CD14-positive monocyte (primary cell): Measurements from ENCODE around the gene UQCC2. TPM values are rescaled to one million over a fixed set of nuclear protein-coding genes. Genes with fewer than 3 reads are reported as not detected.

ENCODE experiments used
- DNase-seq, 3 donors: peaks; one replicate each; pipeline ENCODE4 v3.0.0-alpha.2; 2011 to 2022
- H2AFZ ChIP-seq: 2 replicates; pipeline ENCODE4 v1.6.0; 2012; ENCODE audit warnings: mild to moderate bottlenecking, low read depth, low read length, inconsistent platforms; ENCODE audit not compliant: insufficient read depth, poor library complexity, severe bottlenecking
- H3K27ac ChIP-seq, 2 donors: 1 replicate in 1 of 2; 2 replicates in 1 of 2; pipeline ENCODE4 v1.5.1; 2012 to 2013; ENCODE audit warnings: low read length in 2 of 2, control low read depth in 1 of 2, inconsistent platforms in 1 of 2, low read depth in 1 of 2, mild to moderate bottlenecking in 1 of 2
- H3K27me3 ChIP-seq, 2 donors: one replicate each; pipeline versions ENCODE4 v1.6.0 to v1.6.1; 2011 to 2013; ENCODE audit warnings: low read length in 2 of 2; ENCODE audit not compliant: control insufficient read depth in 2 of 2, insufficient read depth in 2 of 2
- H3K36me3 ChIP-seq, 2 donors: replicated peaks in 1 of 2; 1 replicate in 1 of 2; 2 replicates in 1 of 2; pipeline versions ENCODE4 v1.5.1 to v1.6.1; 2012 to 2013; ENCODE audit warnings: low read length in 2 of 2, control low read depth in 1 of 2, inconsistent platforms in 1 of 2, mild to moderate bottlenecking in 1 of 2; ENCODE audit not compliant: insufficient read depth in 2 of 2, control insufficient read depth in 1 of 2
- H3K4me1 ChIP-seq, 2 donors: 1 replicate in 1 of 2; 2 replicates in 1 of 2; pipeline versions ENCODE4 v1.5.1 to v1.6.1; 2012 to 2013; ENCODE audit warnings: low read length in 2 of 2, control low read depth in 1 of 2, inconsistent platforms in 1 of 2, mild to moderate bottlenecking in 1 of 2, moderate library complexity in 1 of 2; ENCODE audit not compliant: insufficient read depth in 2 of 2, control insufficient read depth in 1 of 2
- H3K4me2 ChIP-seq: replicated peaks from 2 replicates; pipeline ENCODE3; 2012; ENCODE audit warnings: low read length, moderate library complexity, mild to moderate bottlenecking; ENCODE audit not compliant: poor library complexity, severe bottlenecking; ENCODE audit errors: extremely low read depth
- H3K4me3 ChIP-seq, 3 experiments: fragments of 200-600 bp in 1 of 3; sonication (generic) in 1 of 3; replicated peaks in 1 of 3; 1 replicate in 2 of 3; 2 replicates in 1 of 3; pipeline ENCODE4 v1.5.1; 2011 to 2013; ENCODE audit warnings: low read length in 3 of 3, mild to moderate bottlenecking in 3 of 3, control low read depth in 2 of 3, low read depth in 2 of 3, inconsistent platforms in 1 of 3, moderate library complexity in 1 of 3
- H3K79me2 ChIP-seq: 2 replicates; pipeline ENCODE4 v1.6.0; 2012; ENCODE audit warnings: mild to moderate bottlenecking, control low read depth, inconsistent platforms, low read length, moderate library complexity; ENCODE audit not compliant: insufficient read depth
- H3K9ac ChIP-seq: 2 replicates; pipeline ENCODE4 v1.6.0; 2017; ENCODE audit warnings: low read length, mild to moderate bottlenecking; ENCODE audit not compliant: insufficient read depth, poor library complexity, severe bottlenecking
- H3K9me3 ChIP-seq, 2 donors: replicated peaks in 1 of 2; 1 replicate in 1 of 2; 2 replicates in 1 of 2; pipeline versions ENCODE4 v1.5.1 to v1.6.1; 2012 to 2013; ENCODE audit warnings: low read length in 2 of 2, control low read depth in 1 of 2; ENCODE audit not compliant: control insufficient read depth in 1 of 2, insufficient read depth in 1 of 2
- H4K20me1 ChIP-seq: 2 replicates; pipeline ENCODE4 v1.6.0; 2012; ENCODE audit warnings: mild to moderate bottlenecking, low read length, control low read depth, moderate library complexity; ENCODE audit not compliant: insufficient read depth
- H3K27ac Mint-ChIP-seq, 7 donors: one replicate each; pipeline ENCODE4 v1.8.0; 2020; ENCODE audit warnings: mild to moderate bottlenecking in 7 of 7, mixed read lengths in 7 of 7, moderate library complexity in 6 of 7, inconsistent platforms in 2 of 7
- H3K27me3 Mint-ChIP-seq, 3 donors: one replicate each; pipeline ENCODE4 v1.8.0; 2021 to 2022; ENCODE audit warnings: low read depth in 3 of 3, mild to moderate bottlenecking in 3 of 3, mixed read lengths in 3 of 3, moderate library complexity in 3 of 3, inconsistent platforms in 1 of 3
- H3K36me3 Mint-ChIP-seq, 2 donors: one replicate each; pipeline ENCODE4 v1.8.0; 2020; ENCODE audit warnings: mixed read lengths in 2 of 2, inconsistent platforms in 1 of 2, mild to moderate bottlenecking in 1 of 2
- H3K4me1 Mint-ChIP-seq: one replicate; pipeline ENCODE4 v1.8.0; 2020; ENCODE audit warnings: mild to moderate bottlenecking, mixed read lengths
- H3K4me3 Mint-ChIP-seq, 2 donors: one replicate each; pipeline ENCODE4 v1.8.0; 2020; ENCODE audit warnings: mild to moderate bottlenecking in 2 of 2, mixed read lengths in 2 of 2, moderate library complexity in 1 of 2
- H3K9me3 Mint-ChIP-seq, 7 donors: one replicate each; pipeline ENCODE4 v1.8.0; 2020 to 2022; ENCODE audit warnings: mixed read lengths in 7 of 7, mild to moderate bottlenecking in 6 of 7, moderate library complexity in 6 of 7, inconsistent platforms in 2 of 7
- CTCF ChIP-seq: fragments of 200-600 bp; IDR thresholded peaks from one replicate; pipeline ENCODE4 v1.8.0; 2022; ENCODE audit warnings: antibody characterized with exemption, mild to moderate bottlenecking
- WGBS: methylation state at CpG from one replicate; pipeline ENCODE4 v1.1.5; 2013; ENCODE audit warnings: missing lambda C conversion rate; ENCODE audit not compliant: insufficient coverage; 5-methylcytosine and 5-hydroxymethylcytosine counted together
- intact Hi-C, 2 donors: fragments of 100-400 bp; cut with micrococcal nuclease; formaldehyde crosslinking; loops; one replicate each; pipeline versions ENCODE4 v1.15.0 to v1.15.1; 2023
- polyA plus RNA-seq, 3 donors: library from polyadenylated mRNA; depleted of rRNA in 1 of 3; unstranded in 2 of 3; stranded (reverse) in 1 of 3; fragments of 300-500 nt in 2 of 3; fragments of >200 nt in 1 of 3; fragmentation: Illumina TruSeq in 2 of 3; gene quantifications; 1 replicate in 2 of 3; 2 replicates in 1 of 3; pipeline ENCODE4 v1.2.3, GENCODE V29; 2012 to 2021

The UQCC2 gene
- polyA plus RNA-seq, 3 donors, result 10.3 to 39.3 (median 37.2) TPM

DNA sequence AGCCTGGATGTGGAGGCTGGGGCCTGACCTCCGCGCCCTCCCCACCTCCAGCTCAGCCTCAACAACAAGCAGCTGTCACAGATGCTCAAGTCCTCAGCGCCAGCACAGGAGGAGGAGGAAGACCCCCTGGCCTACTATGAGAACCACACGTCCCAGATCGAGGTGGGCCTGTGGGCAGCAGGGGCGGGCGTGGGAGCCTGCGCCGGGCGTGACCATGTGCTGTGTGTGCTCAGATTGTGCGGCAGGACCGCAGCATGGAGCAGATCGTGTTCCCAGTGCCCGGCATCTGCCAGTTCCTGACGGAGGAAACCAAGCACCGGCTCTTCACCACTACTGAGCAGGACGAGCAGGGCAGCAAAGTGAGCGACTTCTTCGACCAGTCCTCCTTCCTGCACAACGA lies 23.5 kb downstream of the UQCC2 start:
- Mint-ChIP-seq H3K27me3 (peaks cover 0 to 2% (median 0%) of the 10 kb centered on the region in 3 donors), H3K4me1 (peaks cover 9% of the 10 kb centered on the region), H3K4me3 (no peak overlapping the region), H3K27ac (no peak overlapping the region), H3K36me3 (peaks cover 17 to 48% of the 10 kb centered on the region in 2 donors), H3K9me3 (peaks cover 0 to 2% (median 0%) of the 10 kb centered on the region in 7 donors)
- no peak overlapping the region for H3K4me2 ChIP-seq
- no peaks in the 10 kb centered on the region for H4K20me1 ChIP-seq
- H2AFZ ChIP-seq, result no peak overlapping the region
- no peak overlapping the region for H3K4me3 ChIP-seq
- no peak overlapping the region for H3K27ac ChIP-seq
- H3K9ac ChIP-seq, result no peak overlapping the region
- DNase-seq, result no peak
- no peaks in the 10 kb centered on the region for H3K36me3 ChIP-seq
- H3K9me3 ChIP-seq, result no peaks in the 10 kb centered on the region
- H3K79me2 ChIP-seq, result no peaks in the 10 kb centered on the region
- H3K4me1 ChIP-seq, result peaks cover 3 to 7% of the 10 kb centered on the region in 2 donors
- WGBS, result 98% methylated on average over 16 of the region's 20 CpGs
- intact Hi-C loops, result no loop called here
- H3K27me3 ChIP-seq, result no peaks in the 10 kb centered on the region
- TF ChIP-seq CTCF, result no peak

- no peak overlapping the region for H3K27ac ChIP-seq
- H3K4me2 ChIP-seq, result no peak overlapping the region
- H3K4me1 ChIP-seq, result no peaks in the 10 kb centered on the region
- no peaks in the 10 kb centered on the region for H3K27me3 ChIP-seq
- Mint-ChIP-seq H3K4me3 (no peak overlapping the region), H3K36me3 (peaks cover 14 to 51% of the 10 kb centered on the region in 2 donors), H3K9me3 (peaks cover 0 to 2% (median 0%) of the 10 kb centered on the region in 7 donors), H3K27ac (no peak overlapping the region), H3K4me1 (peaks cover 1% of the 10 kb centered on the region), H3K27me3 (peaks cover 0 to 2% (median 0%) of the 10 kb centered on the region in 3 donors)
- intact Hi-C loops, result no loop called here
- over 99% methylated on average over 18 of the region's 27 CpGs for WGBS
- H4K20me1 ChIP-seq, result no peaks in the 10 kb centered on the region
- no peaks in the 10 kb centered on the region for H3K79me2 ChIP-seq
- H2AFZ ChIP-seq, result no peak overlapping the region
- no peaks in the 10 kb centered on the region for H3K36me3 ChIP-seq
- H3K9me3 ChIP-seq, result no peaks in the 10 kb centered on the region
- no peak overlapping the region for H3K9ac ChIP-seq
- H3K4me3 ChIP-seq, result no peak overlapping the region
- DNase-seq, result no peak
- TF ChIP-seq CTCF, result no peak
Measured at GRCh38 chr6:33686981-33687975, 24.2 kb downstream of the UQCC2 start.
